Astrocyte (in vitro differentiated cells and primary cell): ENCODE results near the gene CDC40. TPM values are rescaled to one million over a fixed set of nuclear protein-coding genes. Genes with fewer than 3 reads are reported as not detected.

Source experiments
- DNase-seq: peaks from one replicate; pipeline ENCODE4 v3.0.0-alpha.2; 2010; ENCODE audit warnings: low read depth
- FAIRE-seq: peaks from 2 replicates; lab custom pipeline; 2011; peaks lifted over from hg19 to GRCh38; lab: Jason Lieb, UNC
- H2AFZ ChIP-seq: 2 replicates; pipeline ENCODE4 v1.6.0; 2012; ENCODE audit warnings: low read depth, low read length, inconsistent platforms
- H3K27ac ChIP-seq: 2 replicates; pipeline ENCODE4 v1.5.1; 2011; ENCODE audit warnings: low read depth, low read length, inconsistent platforms
- H3K27me3 ChIP-seq: 2 replicates; pipeline ENCODE4 v1.6.0; 2011; ENCODE audit warnings: low read length, inconsistent platforms; ENCODE audit not compliant: insufficient read depth
- H3K36me3 ChIP-seq: 2 replicates; pipeline ENCODE4 v1.5.1; 2011; ENCODE audit warnings: low read length, inconsistent platforms; ENCODE audit not compliant: insufficient read depth
- H3K4me1 ChIP-seq: 2 replicates; pipeline ENCODE4 v1.5.1; 2011; ENCODE audit warnings: low read length, inconsistent platforms; ENCODE audit not compliant: insufficient read depth
- H3K4me2 ChIP-seq: 2 replicates; pipeline ENCODE4 v1.6.0; 2012; ENCODE audit warnings: low read length, inconsistent platforms
- H3K4me3 ChIP-seq: 2 replicates; pipeline ENCODE4 v1.5.1; 2011; ENCODE audit warnings: low read depth, mild to moderate bottlenecking, low read length, inconsistent platforms; ENCODE audit not compliant: insufficient read depth
- H3K79me2 ChIP-seq: 2 replicates; pipeline ENCODE4 v1.6.0; 2012; ENCODE audit warnings: mild to moderate bottlenecking, low read length, inconsistent platforms; ENCODE audit not compliant: insufficient read depth
- H3K9ac ChIP-seq: 2 replicates; pipeline ENCODE4 v1.6.0; 2012; ENCODE audit warnings: mild to moderate bottlenecking, low read length, inconsistent platforms
- H3K9me3 ChIP-seq: 2 replicates; pipeline ENCODE4 v1.5.1; 2012; ENCODE audit warnings: low read depth, mild to moderate bottlenecking, low read length, inconsistent platforms; ENCODE audit not compliant: insufficient read depth
- H4K20me1 ChIP-seq: 2 replicates; pipeline ENCODE4 v1.6.0; 2012; ENCODE audit warnings: low read length, inconsistent platforms; ENCODE audit not compliant: insufficient read depth
- H3K27ac Mint-ChIP-seq: one replicate; pipeline ENCODE4 v1.8.0; 2021; ENCODE audit warnings: mild to moderate bottlenecking, mixed read lengths; ENCODE audit not compliant: unreplicated experiment
- H3K27me3 Mint-ChIP-seq: one replicate; pipeline ENCODE4 v1.8.0; 2021; ENCODE audit warnings: low read depth, mixed read lengths; ENCODE audit not compliant: unreplicated experiment
- H3K36me3 Mint-ChIP-seq: one replicate; pipeline ENCODE4 v1.8.0; 2021; ENCODE audit warnings: low read depth, mixed read lengths; ENCODE audit not compliant: unreplicated experiment
- H3K4me1 Mint-ChIP-seq: one replicate; pipeline ENCODE4 v1.8.0; 2021; ENCODE audit warnings: low read depth, mixed read lengths; ENCODE audit not compliant: unreplicated experiment
- H3K4me3 Mint-ChIP-seq: one replicate; pipeline ENCODE4 v1.8.0; 2021; ENCODE audit warnings: mild to moderate bottlenecking, moderate library complexity, mixed read lengths; ENCODE audit not compliant: unreplicated experiment
- H3K9me3 Mint-ChIP-seq: one replicate; pipeline ENCODE4 v1.8.0; 2021; ENCODE audit warnings: mild to moderate bottlenecking, mixed read lengths; ENCODE audit not compliant: unreplicated experiment
- EZH2 ChIP-seq: IDR thresholded peaks from 2 replicates; pipeline ENCODE4 v1.6.1; 2012; ENCODE audit warnings: mild to moderate bottlenecking, low read length, inconsistent platforms; ENCODE audit not compliant: insufficient read depth
- total RNA-seq: library from RNA; stranded (reverse); gene quantifications from 2 replicates; pipeline ENCODE4 v1.2.1, GENCODE V29; 2021
- TF ChIP-seq, protein P1 (sequence below): IDR thresholded peaks from 2 replicates; pipeline ENCODE4 v1.5.1; 2011; ENCODE audit warnings: low read depth, mild to moderate bottlenecking, inconsistent platforms, low read length, moderate library complexity; ENCODE audit not compliant: insufficient read depth

The CDC40 gene
- total RNA-seq, 1 donor from 2014 or later, result 18.7 TPM

DNA sequence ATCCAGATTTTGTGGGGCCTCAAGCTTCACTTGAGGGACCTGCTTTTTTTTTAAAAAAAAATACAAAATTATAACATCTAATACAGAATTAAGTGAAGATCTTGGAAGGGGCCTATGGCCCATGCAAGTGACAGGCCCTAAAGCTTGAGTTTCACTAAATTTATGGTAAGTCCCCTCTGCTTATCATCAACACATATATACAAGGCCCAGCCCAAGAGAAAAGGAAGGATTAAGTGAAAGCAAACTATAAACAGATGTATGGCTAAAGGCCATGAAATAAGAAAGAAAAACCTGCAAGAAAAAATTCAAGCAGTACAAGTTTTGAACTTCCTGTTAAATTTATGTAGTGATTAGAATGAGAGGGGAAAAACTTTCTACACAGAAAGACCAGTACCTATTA, 86.8 kb downstream of the CDC40 start:
- Histone ChIP-seq H3K79me2 (no peaks in the 10 kb centered on the region), H3K27me3 (no peaks in the 10 kb centered on the region), H3K9ac (no peak overlapping the region), H3K4me2 (no peak overlapping the region), H3K9me3 (no peaks in the 10 kb centered on the region), H4K20me1 (no peaks in the 10 kb centered on the region), H3K27ac (no peak overlapping the region), H3K4me3 (no peak overlapping the region), H3K4me1 (no peaks in the 10 kb centered on the region), H2AFZ (no peak overlapping the region), H3K36me3 (no peaks in the 10 kb centered on the region)
- Mint-ChIP-seq H3K27me3 (no peaks in the 10 kb centered on the region), H3K4me3 (no peak overlapping the region), H3K36me3 (no peaks in the 10 kb centered on the region), H3K9me3 (no peaks in the 10 kb centered on the region), H3K4me1 (peaks cover 14% of the 10 kb centered on the region), H3K27ac (no peak overlapping the region)
- TF ChIP-seq, protein P1, sequence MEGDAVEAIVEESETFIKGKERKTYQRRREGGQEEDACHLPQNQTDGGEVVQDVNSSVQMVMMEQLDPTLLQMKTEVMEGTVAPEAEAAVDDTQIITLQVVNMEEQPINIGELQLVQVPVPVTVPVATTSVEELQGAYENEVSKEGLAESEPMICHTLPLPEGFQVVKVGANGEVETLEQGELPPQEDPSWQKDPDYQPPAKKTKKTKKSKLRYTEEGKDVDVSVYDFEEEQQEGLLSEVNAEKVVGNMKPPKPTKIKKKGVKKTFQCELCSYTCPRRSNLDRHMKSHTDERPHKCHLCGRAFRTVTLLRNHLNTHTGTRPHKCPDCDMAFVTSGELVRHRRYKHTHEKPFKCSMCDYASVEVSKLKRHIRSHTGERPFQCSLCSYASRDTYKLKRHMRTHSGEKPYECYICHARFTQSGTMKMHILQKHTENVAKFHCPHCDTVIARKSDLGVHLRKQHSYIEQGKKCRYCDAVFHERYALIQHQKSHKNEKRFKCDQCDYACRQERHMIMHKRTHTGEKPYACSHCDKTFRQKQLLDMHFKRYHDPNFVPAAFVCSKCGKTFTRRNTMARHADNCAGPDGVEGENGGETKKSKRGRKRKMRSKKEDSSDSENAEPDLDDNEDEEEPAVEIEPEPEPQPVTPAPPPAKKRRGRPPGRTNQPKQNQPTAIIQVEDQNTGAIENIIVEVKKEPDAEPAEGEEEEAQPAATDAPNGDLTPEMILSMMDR, result no peak
- TF ChIP-seq EZH2, result no peak
- FAIRE-seq (no peak), DNase-seq (no peak)

DNA sequence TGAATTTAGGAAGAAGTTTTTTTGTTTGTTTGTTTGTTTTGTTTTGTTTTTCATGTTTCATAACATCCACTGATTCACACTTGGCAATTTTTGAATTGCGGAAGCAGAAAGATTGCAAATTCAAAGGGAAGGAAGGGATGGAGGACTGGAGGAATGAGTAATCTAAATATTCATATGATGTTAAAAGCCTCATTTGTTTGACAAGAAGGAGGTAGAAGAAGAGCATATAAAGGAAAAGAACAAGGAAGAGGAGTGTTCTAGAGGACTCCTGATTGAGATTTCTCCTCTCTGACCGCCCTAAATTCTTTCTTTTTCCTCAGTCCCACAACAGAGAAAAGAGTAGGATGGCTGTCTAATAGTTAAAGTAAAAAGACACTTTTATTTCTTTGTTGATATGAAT, 89.4 kb downstream of the CDC40 start:
- H3K9me3 Mint-ChIP-seq, result no peaks in the 10 kb centered on the region
- no peak for FAIRE-seq
- H3K4me2 ChIP-seq, result no peak overlapping the region
- TF ChIP-seq, protein P1, result no peak
- TF ChIP-seq EZH2, result no peak
- H2AFZ ChIP-seq, result no peak overlapping the region
- no peaks in the 10 kb centered on the region for H3K79me2 ChIP-seq
- no peak overlapping the region for H3K4me3 ChIP-seq
- H3K4me1 Mint-ChIP-seq, result peaks cover 14% of the 10 kb centered on the region
- DNase-seq, result no peak
- peak overlapping the region; percentile 94 for H3K27ac Mint-ChIP-seq
- no peaks in the 10 kb centered on the region for H4K20me1 ChIP-seq
- H3K9ac ChIP-seq, result no peak overlapping the region
- H3K27me3 Mint-ChIP-seq, result no peaks in the 10 kb centered on the region
- peak overlapping the region; percentile 37 for H3K4me3 Mint-ChIP-seq
- no peaks in the 10 kb centered on the region for H3K36me3 Mint-ChIP-seq
- H3K36me3 ChIP-seq, result no peaks in the 10 kb centered on the region
- no peaks in the 10 kb centered on the region for H3K9me3 ChIP-seq
- no peaks in the 10 kb centered on the region for H3K27me3 ChIP-seq
- H3K4me1 ChIP-seq, result no peaks in the 10 kb centered on the region
- H3K27ac ChIP-seq, result no peak overlapping the region

DNA sequence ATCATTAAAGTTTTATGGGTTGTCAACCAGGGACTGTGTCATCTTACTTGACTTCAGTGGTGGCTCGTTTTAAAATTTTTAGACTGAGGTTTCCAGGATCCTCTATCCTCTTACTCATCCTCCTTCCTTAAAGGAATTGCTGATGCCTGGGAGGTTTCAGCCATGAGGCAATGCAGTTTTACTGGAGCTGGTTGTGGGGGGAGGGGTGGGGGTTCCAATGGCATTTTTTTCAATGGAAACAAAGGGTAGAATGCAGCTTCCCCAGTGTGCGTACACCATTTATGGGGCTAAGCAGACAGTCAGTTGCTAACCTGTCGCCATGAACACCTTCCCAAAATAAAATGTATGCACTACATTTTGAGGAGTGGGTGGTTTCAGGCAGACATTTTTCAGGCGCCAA, 89.9 kb downstream of the CDC40 start:
- DNase-seq, result no peak
- Mint-ChIP-seq H3K4me1 (peaks cover 14% of the 10 kb centered on the region), H3K4me3 (peak overlapping the region; percentile 37), H3K27me3 (no peaks in the 10 kb centered on the region), H3K36me3 (no peaks in the 10 kb centered on the region), H3K9me3 (no peaks in the 10 kb centered on the region), H3K27ac (peak overlapping the region; percentile 94)
- H2AFZ ChIP-seq, result no peak overlapping the region
- H3K9me3 ChIP-seq, result no peaks in the 10 kb centered on the region
- H3K4me1 ChIP-seq, result no peaks in the 10 kb centered on the region
- H3K4me2 ChIP-seq, result no peak overlapping the region
- no peak overlapping the region for H3K4me3 ChIP-seq
- no peak for TF ChIP-seq EZH2
- H3K36me3 ChIP-seq, result no peaks in the 10 kb centered on the region
- H3K27me3 ChIP-seq, result no peaks in the 10 kb centered on the region
- no peaks in the 10 kb centered on the region for H3K79me2 ChIP-seq
- H3K9ac ChIP-seq, result no peak overlapping the region
- H3K27ac ChIP-seq, result no peak overlapping the region
- H4K20me1 ChIP-seq, result no peaks in the 10 kb centered on the region
- no peak for FAIRE-seq
